Vagina (tissue), 2 donors: Measurements from ENCODE around the gene BTNL8. TPM values are rescaled to one million over a fixed set of nuclear protein-coding genes. Genes with fewer than 3 reads are reported as not detected.

Experiments used
- DNase-seq, 2 donors: peaks; one replicate each; pipeline ENCODE4 v3.0.0-alpha.2; 2017; ENCODE audit errors: extremely low spot score in 2 of 2
- H3K27ac ChIP-seq: fragments of 200-600 bp; sonication (generic); one replicate; pipeline ENCODE4 v1.5.1; 2019
- H3K27me3 ChIP-seq: fragments of 200-600 bp; sonication (generic); one replicate; pipeline ENCODE4 v1.5.1; 2019
- H3K36me3 ChIP-seq, 2 donors: fragments of 200-600 bp; sonication (generic); one replicate each; pipeline ENCODE4 v1.5.1; 2017 to 2019
- H3K4me1 ChIP-seq: fragments of 200-600 bp; sonication (generic); one replicate; pipeline ENCODE4 v1.5.1; 2019
- H3K4me3 ChIP-seq, 2 donors: fragments of 200-600 bp; sonication (generic); 1 replicate in 1 of 2; 2 replicates in 1 of 2; pipeline ENCODE4 v1.5.1; 2016 to 2019
- H3K9me3 ChIP-seq: fragments of 200-600 bp; sonication (generic); one replicate; pipeline ENCODE4 v1.5.1; 2019
- CTCF ChIP-seq, 3 experiments: fragments of 450-650 bp in 2 of 3; fragments of 200-600 bp in 1 of 3; sonication (generic) in 1 of 3; IDR thresholded peaks; one replicate each; pipeline ENCODE4 v1.5.1; 2017 to 2019; ENCODE audit warnings: antibody characterized with exemption in 3 of 3, mild to moderate bottlenecking in 2 of 3, moderate library complexity in 2 of 3
- POLR2A ChIP-seq, 2 donors: fragments of 450-650 bp; IDR thresholded peaks; one replicate each; pipeline ENCODE4 v1.6.1; 2017; ENCODE audit warnings: antibody characterized with exemption in 2 of 2, mild to moderate bottlenecking in 2 of 2, moderate library complexity in 2 of 2
- POLR2AphosphoS5 ChIP-seq, 2 donors: sonication (generic); formaldehyde crosslinking; IDR thresholded peaks; one replicate each; pipeline ENCODE4 v1.9.0; 2017; ENCODE audit warnings: antibody characterized with exemption in 2 of 2, mild to moderate bottlenecking in 2 of 2, low read depth in 1 of 2; ENCODE audit not compliant: insufficient read depth in 1 of 2
- intact Hi-C: fragments of 100-400 bp; cut with DNase I; formaldehyde crosslinking; loops from one replicate; pipeline ENCODE4 v1.15.1; 2023
- total RNA-seq: library from RNA; depleted of rRNA; stranded (reverse); fragments of >200 nt; gene quantifications from one replicate; pipeline ENCODE4 v1.2.3, GENCODE V29; 2016

Gene BTNL8
- total RNA-seq, 1 donor from 2014 or later: not detected

GRCh38 chr5:180853121-180853847, 45.7 kb upstream of the BTNL8 start:
- Histone ChIP-seq H3K27ac (no peak overlapping the region), H3K9me3 (peaks cover 6% of the 10 kb centered on the region), H3K36me3 (peaks cover 0 to 46% of the 10 kb centered on the region in 2 donors), H3K4me1 (no peaks in the 10 kb centered on the region), H3K27me3 (no peaks in the 10 kb centered on the region), H3K4me3 (no peak overlapping the region)
- intact Hi-C loops: no loop called here
- TF ChIP-seq CTCF (IDR thresholded peaks at IDR 0.05) (no peak), POLR2AphosphoS5 (IDR thresholded peaks at IDR 0.05; ENCODE audit: insufficient read depth in 1 of 2, low read depth in 1 of 2) (no peak), POLR2A (IDR thresholded peaks at IDR 0.05) (no peak)
- DNase-seq: no peak

GRCh38 chr5:180853848-180854176, 45.1 kb upstream of the BTNL8 start:
- H3K27me3 ChIP-seq: no peaks in the 10 kb centered on the region
- peaks cover 0 to 42% of the 10 kb centered on the region in 2 donors for H3K36me3 ChIP-seq
- no peak overlapping the region for H3K4me3 ChIP-seq
- TF ChIP-seq CTCF (IDR thresholded peaks at IDR 0.05) (no peak), POLR2A (IDR thresholded peaks at IDR 0.05) (no peak), POLR2AphosphoS5 (IDR thresholded peaks at IDR 0.05; ENCODE audit: insufficient read depth in 1 of 2, low read depth in 1 of 2) (no peak)
- H3K27ac ChIP-seq: no peak overlapping the region
- no peaks in the 10 kb centered on the region for H3K4me1 ChIP-seq
- peaks cover 3% of the 10 kb centered on the region for H3K9me3 ChIP-seq
- DNase-seq: no peak
- intact Hi-C loops: no loop called here

GRCh38 chr5:180858586-180858985, 40.4 kb upstream of the BTNL8 start:
- TF ChIP-seq POLR2A (IDR thresholded peaks at IDR 0.05) (no peak), CTCF (IDR thresholded peaks at IDR 0.05) (no peak), POLR2AphosphoS5 (IDR thresholded peaks at IDR 0.05; ENCODE audit: insufficient read depth in 1 of 2, low read depth in 1 of 2) (no peak)
- DNase-seq: no peak
- intact Hi-C loops: no loop called here
- no peaks in the 10 kb centered on the region for H3K27me3 ChIP-seq
- H3K36me3 ChIP-seq: peaks cover 0 to 13% of the 10 kb centered on the region in 2 donors
- peaks cover 12% of the 10 kb centered on the region for H3K4me1 ChIP-seq
- no peaks in the 10 kb centered on the region for H3K9me3 ChIP-seq
- H3K27ac ChIP-seq: no peak overlapping the region
- no peak overlapping the region for H3K4me3 ChIP-seq

- intact Hi-C loops: loop anchor here (5.0 to 10.0 kb wide), 2 partner anchors 73 to 324 kb away; no protein-coding TSS in a partner anchor
- peak overlapping the region; percentile 90 for H3K27ac ChIP-seq
- H3K4me3 ChIP-seq: peak overlapping the region; percentile 81 to 85
- H3K36me3 ChIP-seq: peaks cover 0 to 12% of the 10 kb centered on the region in 2 donors
- H3K4me1 ChIP-seq: peaks cover 12% of the 10 kb centered on the region
- DNase-seq: no peak
- H3K27me3 ChIP-seq: no peaks in the 10 kb centered on the region
- H3K9me3 ChIP-seq: no peaks in the 10 kb centered on the region
- TF ChIP-seq CTCF (IDR thresholded peaks at IDR 0.05): no peak
- TF ChIP-seq POLR2A (IDR thresholded peaks at IDR 0.05): no peak
- no peak for TF ChIP-seq POLR2AphosphoS5 (IDR thresholded peaks at IDR 0.05; ENCODE audit: insufficient read depth in 1 of 2, low read depth in 1 of 2)
These were observed 38.6 kb upstream of the BTNL8 start for GRCh38 chr5:180860273-180860886.
